Stimulated activated naive CD8-positive, alpha-beta T cell treated with anti-CD3 and anti-CD28 coated beads, Interleukin-15, Interleukin-2, amounts not matched to agents 100 ng/mL and 50 ng/mL, for 24 hours (primary cell): Measurements from ENCODE around the gene RAPGEF1.
"Not testable (repeated sequence)": the region's sequence is repeated elsewhere in the genome, so short reads cannot be mapped to it uniquely, and the experiment has no call there.

Source experiments
- H3K27ac Mint-ChIP-seq: one replicate; pipeline ENCODE4 v1.8.0; 2021; ENCODE audit warnings: mild to moderate bottlenecking, mixed read lengths
- H3K27me3 Mint-ChIP-seq: one replicate; pipeline ENCODE4 v1.8.0; 2021; ENCODE audit warnings: mixed read lengths
- H3K36me3 Mint-ChIP-seq: one replicate; pipeline ENCODE4 v1.8.0; 2021; ENCODE audit warnings: low read depth, mixed read lengths
- H3K4me1 Mint-ChIP-seq: one replicate; pipeline ENCODE4 v1.8.0; 2021; ENCODE audit warnings: low read depth, mixed read lengths
- H3K4me3 Mint-ChIP-seq: one replicate; pipeline ENCODE4 v1.8.0; 2021; ENCODE audit warnings: mild to moderate bottlenecking, mixed read lengths
- H3K9me3 Mint-ChIP-seq: one replicate; pipeline ENCODE4 v1.8.0; 2021; ENCODE audit warnings: mixed read lengths

RAPGEF1 gene

DNA sequence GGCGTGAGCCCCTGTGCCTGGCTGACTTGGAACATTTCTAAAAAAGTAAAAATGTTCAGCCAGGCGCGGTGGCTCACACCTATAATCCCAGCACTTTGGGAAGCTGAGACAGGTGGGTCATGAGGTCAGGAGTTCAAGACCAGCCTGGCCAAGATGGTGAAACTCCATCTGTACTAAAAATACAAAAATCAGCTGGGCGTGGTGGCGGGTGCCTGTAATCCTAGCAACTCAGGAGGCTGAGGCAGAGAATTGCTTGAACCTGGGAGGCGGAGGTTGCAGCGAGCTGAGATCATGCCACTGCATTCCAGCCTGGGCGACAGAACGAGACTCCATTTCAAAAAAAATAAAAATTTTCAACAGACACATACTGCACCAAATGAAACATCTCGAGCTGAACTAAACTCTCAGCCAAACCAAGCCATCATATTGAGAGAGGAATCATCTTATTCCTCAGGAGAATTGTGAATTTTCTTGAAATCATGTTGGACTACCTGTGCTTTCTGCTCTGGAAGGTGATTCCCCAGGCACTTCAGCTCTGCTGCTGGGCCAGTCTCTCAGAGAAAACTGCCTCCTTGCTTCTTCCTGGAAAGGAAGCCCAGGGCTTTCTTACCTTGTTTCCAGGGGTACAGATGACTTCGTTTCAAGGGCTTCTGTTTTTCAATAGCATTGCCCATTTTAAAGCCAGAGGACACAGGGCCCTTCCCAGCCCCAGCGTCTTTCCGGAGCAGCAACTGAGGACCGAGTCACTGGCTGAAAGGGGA, 30.7 kb downstream of the RAPGEF1 start:
- H3K27me3 Mint-ChIP-seq, H3K9me3 Mint-ChIP-seq: not testable (repeated sequence)
- H3K4me3 Mint-ChIP-seq: peak overlapping the region; percentile 40
- peaks cover 14% of the 10 kb centered on the region for H3K36me3 Mint-ChIP-seq
- peak overlapping the region; percentile 43 for H3K27ac Mint-ChIP-seq
- peaks cover 92% of the 10 kb centered on the region for H3K4me1 Mint-ChIP-seq

DNA sequence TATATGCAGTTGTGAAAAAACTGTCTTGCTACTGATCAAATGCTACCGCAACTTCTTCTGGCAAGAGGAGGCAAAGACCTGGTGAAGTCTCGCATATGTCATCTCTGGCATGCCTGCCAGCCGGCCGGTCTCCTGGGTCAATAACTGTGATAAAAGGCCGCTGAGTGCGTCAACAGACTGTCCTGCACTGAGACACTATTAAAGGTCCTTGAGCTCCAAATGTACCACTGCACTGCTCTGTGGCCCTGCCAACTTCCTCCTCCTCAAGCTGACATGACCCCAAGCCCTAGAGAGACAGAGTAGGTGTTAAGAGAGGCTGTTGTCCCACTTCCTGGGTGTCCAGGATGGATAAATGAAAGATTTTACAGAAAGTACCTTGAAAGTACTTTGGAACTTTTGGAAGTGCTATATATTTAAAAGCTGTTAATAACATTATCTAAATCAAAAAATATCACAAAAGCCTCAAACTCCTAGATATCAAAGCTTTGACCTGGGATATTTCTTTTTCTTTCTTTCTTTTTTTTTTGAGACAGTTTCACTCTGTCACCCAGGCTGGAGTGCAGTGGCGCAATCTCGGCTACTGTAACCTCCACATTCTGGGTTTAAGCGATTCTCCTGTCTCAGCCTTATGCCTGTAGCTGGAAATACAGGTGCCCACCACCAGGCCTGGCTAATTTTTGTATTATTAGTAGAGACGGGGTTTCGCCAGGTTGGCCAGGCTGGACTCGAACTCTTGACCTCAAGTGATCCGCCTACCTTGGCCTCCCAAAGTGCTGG, 31.5 kb downstream of the RAPGEF1 start:
- peaks cover 14% of the 10 kb centered on the region for H3K36me3 Mint-ChIP-seq

DNA sequence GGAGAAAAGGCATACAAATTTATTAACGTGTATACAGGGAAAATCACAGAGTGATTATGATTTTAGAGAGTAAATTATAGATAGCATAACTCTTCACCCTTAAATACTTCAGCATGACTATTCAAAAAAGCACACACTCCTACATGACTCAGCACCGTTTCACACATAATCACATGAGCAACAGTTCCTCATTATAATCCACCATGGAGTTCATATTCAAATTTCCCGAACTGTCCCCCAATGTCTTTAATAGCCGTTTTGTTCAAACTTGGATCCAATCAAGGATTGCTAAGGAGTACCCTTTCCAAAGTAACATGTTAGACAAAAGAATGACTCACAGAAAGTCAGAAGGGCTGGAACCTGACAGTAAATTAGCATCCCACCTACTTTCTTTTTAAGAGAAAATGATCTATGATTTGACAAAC, 32.1 kb downstream of the RAPGEF1 start:
- Mint-ChIP-seq H3K4me3 (peak overlapping the region; percentile 45), H3K27me3 (no peaks in the 10 kb centered on the region), H3K27ac (peak overlapping the region; percentile 81), H3K9me3 (no peaks in the 10 kb centered on the region), H3K36me3 (peaks cover 14% of the 10 kb centered on the region), H3K4me1 (peaks cover 97% of the 10 kb centered on the region)

More for the DNA sequence above, 31.5 kb downstream of the RAPGEF1 start:
- Mint-ChIP-seq H3K27me3 (no peaks in the 10 kb centered on the region), H3K27ac (peak overlapping the region; percentile 81), H3K9me3 (no peaks in the 10 kb centered on the region), H3K4me1 (peaks cover 97% of the 10 kb centered on the region), H3K4me3 (peak overlapping the region; percentile 45)

DNA sequence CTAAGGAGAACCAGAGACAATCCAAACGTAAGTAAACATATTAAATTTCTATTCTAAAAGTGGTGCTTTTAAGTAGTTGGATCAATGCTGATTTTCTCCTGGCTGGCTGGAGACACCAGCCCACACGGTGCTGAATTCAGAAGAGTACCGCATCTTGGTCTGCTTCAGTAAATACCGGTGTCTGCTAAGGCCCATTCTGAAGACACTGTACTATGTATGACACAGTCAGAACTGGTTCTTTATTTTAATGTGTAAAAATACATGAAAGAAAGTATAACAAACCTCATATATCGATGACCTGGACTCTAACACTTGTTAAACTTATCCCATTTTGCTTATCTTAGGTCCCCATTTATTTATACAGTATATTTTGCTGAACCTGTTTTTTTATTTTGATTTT, 32.8 kb downstream of the RAPGEF1 start:
- H3K27ac Mint-ChIP-seq: no peak overlapping the region
- no peaks in the 10 kb centered on the region for H3K9me3 Mint-ChIP-seq
- H3K4me1 Mint-ChIP-seq: peaks cover 99% of the 10 kb centered on the region
- H3K4me3 Mint-ChIP-seq: no peak overlapping the region
- H3K27me3 Mint-ChIP-seq: no peaks in the 10 kb centered on the region
- H3K36me3 Mint-ChIP-seq: peaks cover 14% of the 10 kb centered on the region

DNA sequence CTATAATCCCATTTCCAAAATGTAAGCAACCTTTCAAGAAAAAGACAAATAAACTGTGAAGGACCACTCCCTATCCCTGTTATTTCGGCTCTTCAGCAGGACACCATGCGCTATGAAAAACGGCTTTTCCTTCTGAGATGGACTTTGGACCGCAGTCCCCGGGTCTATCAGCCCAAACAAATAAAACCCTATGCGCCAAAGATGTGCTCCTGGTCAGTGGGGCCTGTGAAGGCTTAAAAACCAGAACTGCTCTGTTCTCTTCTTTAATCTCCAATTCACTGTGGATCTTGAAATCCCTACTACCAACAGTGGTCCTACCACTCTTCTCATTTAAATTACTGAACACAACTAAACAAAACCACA, 33.3 kb downstream of the RAPGEF1 start:
- peak overlapping the region; percentile 36 for H3K27ac Mint-ChIP-seq
- H3K9me3 Mint-ChIP-seq: no peaks in the 10 kb centered on the region
- H3K4me3 Mint-ChIP-seq: no peak overlapping the region
- H3K36me3 Mint-ChIP-seq: peaks cover 14% of the 10 kb centered on the region
- H3K4me1 Mint-ChIP-seq: peaks cover 99% of the 10 kb centered on the region
- no peaks in the 10 kb centered on the region for H3K27me3 Mint-ChIP-seq

DNA sequence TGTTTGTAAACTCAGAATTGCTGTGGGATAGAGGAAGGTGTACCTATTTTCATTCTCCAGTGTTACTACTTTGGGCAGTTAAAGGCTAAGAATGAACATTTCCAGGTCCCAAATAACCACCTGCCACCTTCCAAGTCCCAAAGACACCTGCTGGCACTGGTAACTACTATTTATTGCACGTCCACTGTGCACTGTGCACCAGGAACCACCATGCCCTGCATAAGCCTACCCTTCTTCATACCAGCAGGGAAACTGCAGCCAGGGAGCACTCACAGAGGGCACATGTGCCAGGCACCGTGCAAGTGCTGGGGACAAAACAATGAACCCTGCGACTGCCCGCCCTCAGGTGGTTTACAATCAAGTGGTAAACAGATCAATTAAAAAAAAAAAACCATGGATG, 34.9 kb downstream of the RAPGEF1 start:
- Mint-ChIP-seq H3K27me3 (no peaks in the 10 kb centered on the region), H3K4me1 (peaks cover 95% of the 10 kb centered on the region), H3K4me3 (no peak overlapping the region), H3K9me3 (no peaks in the 10 kb centered on the region), H3K36me3 (peaks cover 17% of the 10 kb centered on the region), H3K27ac (peak overlapping the region; percentile 31)

DNA sequence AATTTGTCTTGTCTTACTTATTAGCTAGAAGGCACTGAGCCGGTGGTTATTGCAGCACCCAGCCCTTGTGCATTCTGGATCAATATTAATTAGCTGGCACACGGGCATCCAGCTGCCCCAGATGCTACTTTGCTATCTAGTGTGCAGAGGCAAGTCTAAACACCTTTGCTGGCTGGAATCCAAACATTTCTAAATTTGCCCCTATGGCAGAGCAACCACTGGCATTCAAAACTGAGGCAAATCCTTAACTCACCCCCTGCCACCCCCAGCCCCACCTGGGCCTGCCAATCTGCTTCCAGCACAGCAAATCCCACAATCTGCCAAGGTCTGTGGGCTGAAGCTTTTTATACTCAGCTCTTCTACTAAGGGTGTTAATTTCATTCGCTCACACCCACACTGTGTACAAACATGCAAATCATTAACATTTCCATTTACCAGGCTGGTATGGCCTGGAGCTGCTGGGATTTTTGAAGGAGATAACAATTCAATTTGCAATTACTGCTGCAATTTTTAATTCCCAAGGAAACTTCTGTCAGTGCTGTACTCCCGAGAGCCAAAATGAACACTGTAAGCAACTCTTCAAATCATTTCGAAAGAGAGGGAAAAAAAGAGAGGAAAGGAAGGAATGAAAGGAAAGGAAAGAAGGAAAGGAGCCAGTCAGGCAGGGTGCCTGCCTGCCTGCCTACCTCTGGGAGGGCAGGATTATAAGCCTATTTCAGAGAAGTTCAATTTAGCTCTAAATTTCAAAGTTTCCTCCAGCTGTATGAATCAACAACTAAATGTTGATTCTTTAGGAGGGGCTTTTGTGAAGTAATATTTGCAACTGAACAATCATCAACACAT, 35.5 kb downstream of the RAPGEF1 start:
- no peaks in the 10 kb centered on the region for H3K9me3 Mint-ChIP-seq
- H3K4me3 Mint-ChIP-seq: no peak overlapping the region
- no peak overlapping the region for H3K27ac Mint-ChIP-seq

DNA sequence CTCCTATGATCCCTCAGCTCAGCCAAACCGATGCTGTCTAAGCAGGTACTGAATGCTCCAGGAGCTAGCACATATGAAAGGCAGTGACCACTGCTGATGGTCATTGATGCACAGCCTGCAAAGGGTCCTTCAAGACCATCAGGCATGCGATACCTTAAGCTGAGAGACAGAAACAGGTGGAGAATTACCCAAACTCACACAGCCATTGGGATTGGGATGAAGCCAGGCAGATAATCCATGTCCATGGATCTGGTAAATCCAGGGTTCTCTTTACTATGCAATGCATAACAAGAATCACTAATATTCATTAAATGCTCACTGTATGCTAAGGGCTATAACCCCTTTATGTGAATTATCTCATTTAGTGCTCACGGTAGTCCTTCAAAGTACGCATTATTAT, 36.2 kb downstream of the RAPGEF1 start:
- H3K27me3 Mint-ChIP-seq: no peaks in the 10 kb centered on the region
- H3K36me3 Mint-ChIP-seq: peaks cover 17% of the 10 kb centered on the region
- H3K9me3 Mint-ChIP-seq: no peaks in the 10 kb centered on the region
- no peak overlapping the region for H3K4me3 Mint-ChIP-seq
- H3K27ac Mint-ChIP-seq: no peak overlapping the region
- H3K4me1 Mint-ChIP-seq: peaks cover 96% of the 10 kb centered on the region

More for the DNA sequence above, 35.5 kb downstream of the RAPGEF1 start:
- Mint-ChIP-seq H3K36me3 (peaks cover 17% of the 10 kb centered on the region), H3K27me3 (no peaks in the 10 kb centered on the region), H3K4me1 (peaks cover 95% of the 10 kb centered on the region)

DNA sequence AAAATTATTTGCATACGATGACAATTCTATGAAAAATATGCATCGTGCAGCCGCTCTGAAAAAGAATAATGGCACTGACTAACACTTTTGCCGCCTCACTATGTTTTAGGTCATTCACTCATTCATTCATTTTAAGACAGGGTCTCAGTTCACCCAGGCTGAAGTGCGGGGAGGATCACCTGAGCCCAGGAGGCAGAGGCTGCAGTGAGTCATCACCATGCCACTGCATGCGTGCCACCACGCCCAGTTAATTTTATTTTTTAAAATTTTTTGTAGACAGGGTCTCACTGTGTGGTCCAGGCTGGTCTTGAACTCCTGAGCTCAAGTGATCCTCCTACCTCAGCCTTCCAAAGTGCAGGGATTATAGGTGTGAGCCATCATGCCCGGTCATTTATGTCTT, 37.0 kb downstream of the RAPGEF1 start:
- Mint-ChIP-seq H3K9me3 (no peaks in the 10 kb centered on the region), H3K36me3 (peaks cover 13% of the 10 kb centered on the region), H3K27ac (no peak overlapping the region)

DNA sequence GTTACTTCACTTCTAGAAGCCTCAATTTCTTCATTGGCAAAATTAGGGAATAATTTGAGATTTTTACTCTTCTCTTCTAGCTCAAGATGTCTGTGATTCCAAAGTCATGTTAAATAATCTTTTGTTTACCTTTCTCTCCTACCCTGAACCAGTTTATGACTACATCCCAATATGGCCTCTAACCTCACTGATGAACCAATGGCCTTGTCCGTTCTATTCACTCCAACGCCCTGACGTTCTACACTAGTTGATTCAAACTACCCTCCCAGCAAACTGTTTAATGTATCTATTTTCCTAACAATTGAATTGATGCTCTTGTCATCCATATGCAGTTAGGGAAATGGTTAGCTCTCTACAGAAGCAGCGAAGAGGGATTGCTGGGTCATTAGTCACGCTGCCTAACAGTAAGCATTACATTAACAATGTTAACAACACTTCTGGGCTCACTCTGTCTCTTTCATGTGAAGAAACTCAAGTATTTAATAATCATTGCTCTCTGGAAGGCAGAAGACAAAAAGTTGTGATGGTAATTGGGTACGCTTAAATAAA, 38.0 kb downstream of the RAPGEF1 start:
- Mint-ChIP-seq H3K4me3 (no peak overlapping the region), H3K27ac (no peak overlapping the region), H3K9me3 (no peaks in the 10 kb centered on the region), H3K27me3 (no peaks in the 10 kb centered on the region), H3K36me3 (peaks cover 8% of the 10 kb centered on the region), H3K4me1 (peaks cover 96% of the 10 kb centered on the region)

More for the DNA sequence above, 37.0 kb downstream of the RAPGEF1 start:
- Mint-ChIP-seq H3K27me3 (no peaks in the 10 kb centered on the region), H3K4me1 (peaks cover 96% of the 10 kb centered on the region), H3K4me3 (no peak overlapping the region)

DNA sequence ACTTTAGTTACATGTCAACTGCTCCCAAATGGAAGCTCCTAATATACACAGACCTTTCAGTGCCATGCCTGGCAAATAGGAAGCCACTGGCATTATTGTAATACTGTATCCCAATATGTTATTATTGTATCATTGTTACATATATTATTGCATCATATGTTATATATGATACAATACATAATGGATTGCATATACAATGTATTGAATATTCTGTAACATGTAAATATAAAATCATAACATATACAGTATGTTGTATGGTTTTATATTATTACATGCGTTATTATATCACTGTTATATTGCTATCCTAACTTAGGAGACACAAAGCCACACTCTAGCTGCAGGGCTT, 38.5 kb downstream of the RAPGEF1 start:
- H3K27ac Mint-ChIP-seq: no peak overlapping the region
- H3K4me1 Mint-ChIP-seq: peaks cover 96% of the 10 kb centered on the region
- no peaks in the 10 kb centered on the region for H3K27me3 Mint-ChIP-seq
- H3K36me3 Mint-ChIP-seq: peaks cover 3% of the 10 kb centered on the region
- no peak overlapping the region for H3K4me3 Mint-ChIP-seq
- no peaks in the 10 kb centered on the region for H3K9me3 Mint-ChIP-seq

DNA sequence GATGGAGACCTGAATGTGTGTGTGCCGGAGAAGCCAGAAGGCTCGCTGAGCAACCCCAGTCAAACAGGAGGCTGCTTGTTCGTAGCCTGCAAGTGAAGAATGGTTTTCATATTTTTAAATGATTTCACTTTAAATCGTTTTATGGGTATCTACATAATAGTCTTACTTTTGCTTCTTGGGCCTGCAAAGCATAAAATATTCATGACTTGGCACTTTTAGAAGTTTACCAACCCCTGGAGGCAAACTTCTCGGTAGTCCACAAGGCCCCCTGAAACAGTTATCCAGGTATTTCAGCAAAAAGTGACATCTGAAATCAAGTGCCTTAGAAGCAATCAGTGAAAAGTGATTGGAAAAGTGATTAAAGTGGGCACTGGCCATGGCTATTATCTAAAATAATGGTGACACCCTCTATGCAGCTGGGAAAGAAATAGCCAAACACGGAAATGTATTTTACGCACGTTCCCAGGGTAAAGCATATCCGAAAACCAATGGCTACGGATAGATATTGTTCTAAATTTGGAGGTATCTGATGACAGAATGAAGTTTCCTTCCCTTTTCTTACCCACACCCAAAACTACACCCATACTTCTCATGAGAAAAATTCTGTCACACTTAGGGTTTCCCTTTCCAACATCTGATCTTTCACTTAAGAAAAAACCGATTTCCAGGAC, 39.0 kb downstream of the RAPGEF1 start:
- H3K4me1 Mint-ChIP-seq: peaks cover 94% of the 10 kb centered on the region
- H3K27me3 Mint-ChIP-seq: no peaks in the 10 kb centered on the region
- peaks cover 3% of the 10 kb centered on the region for H3K36me3 Mint-ChIP-seq
- no peak overlapping the region for H3K4me3 Mint-ChIP-seq
- H3K27ac Mint-ChIP-seq: no peak overlapping the region
- H3K9me3 Mint-ChIP-seq: no peaks in the 10 kb centered on the region

DNA sequence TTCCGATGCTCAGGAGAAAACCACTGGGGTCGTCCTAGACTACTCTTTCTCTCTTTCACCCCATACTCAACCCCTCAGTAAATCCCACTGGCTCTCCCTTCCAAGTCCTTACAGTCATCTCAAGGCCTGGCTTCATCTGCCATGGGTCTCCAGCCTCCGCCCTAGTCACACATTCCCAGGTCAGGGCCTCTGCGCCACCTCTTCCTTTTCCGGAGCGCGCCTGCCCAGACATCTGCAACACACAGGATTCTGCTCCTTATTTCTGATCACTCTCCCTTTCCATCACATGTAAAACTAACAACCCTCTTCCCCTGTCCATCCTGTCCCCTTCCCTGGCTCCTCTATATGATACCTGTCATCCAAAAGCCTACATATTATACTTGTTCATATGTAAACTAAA, 39.8 kb downstream of the RAPGEF1 start:
- Mint-ChIP-seq H3K27me3 (no peaks in the 10 kb centered on the region), H3K4me3 (no peak overlapping the region), H3K4me1 (peaks cover 94% of the 10 kb centered on the region), H3K27ac (peak overlapping the region; percentile 56), H3K36me3 (peaks cover 3% of the 10 kb centered on the region), H3K9me3 (no peaks in the 10 kb centered on the region)

DNA sequence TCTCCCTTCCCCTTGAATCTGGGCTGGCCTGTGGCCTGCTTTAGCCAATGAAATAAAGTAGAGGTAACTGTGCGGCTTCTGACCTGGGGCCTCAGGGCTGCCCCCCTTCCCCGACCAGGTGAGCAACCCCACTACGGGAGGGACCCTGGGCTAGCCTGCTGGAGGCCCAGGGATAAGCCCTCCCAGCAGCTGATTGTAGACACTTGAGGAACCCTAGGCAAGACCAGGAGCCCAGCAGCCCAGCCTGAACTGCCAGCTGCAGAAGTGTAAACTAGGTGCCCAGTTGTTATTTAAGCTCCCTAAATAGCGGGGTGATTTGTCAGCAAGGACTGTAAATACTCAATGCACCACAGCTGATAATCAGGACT, 41.3 kb downstream of the RAPGEF1 start:
- Mint-ChIP-seq H3K4me1 (peaks cover 92% of the 10 kb centered on the region), H3K27me3 (no peaks in the 10 kb centered on the region), H3K9me3 (no peaks in the 10 kb centered on the region), H3K27ac (no peak overlapping the region), H3K4me3 (no peak overlapping the region), H3K36me3 (peaks cover 3% of the 10 kb centered on the region)
